OCI-LY1 (cell line): Measurements from ENCODE around the gene SCUBE2.

Source experiments
- CTCF ChIP-seq: fragments of 200-600 bp; sonication (generic), shearing (Covaris generic); IDR thresholded peaks from 2 replicates; pipeline ENCODE4 v1.5.1; 2017; ENCODE audit warnings: mild to moderate bottlenecking, antibody characterized with exemption, low read length, moderate library complexity, mixed read lengths
- EZH2 ChIP-seq: fragments of 200-600 bp; sonication (generic), shearing (Covaris generic); IDR thresholded peaks from 2 replicates; pipeline ENCODE4 v1.8.0; 2017; ENCODE audit warnings: borderline replicate concordance, mixed run types, mild to moderate bottlenecking, antibody characterized with exemption, low read length, moderate library complexity, mixed read lengths

GRCh38 chr11:9123595-9124304 is 32.4 kb upstream of the SCUBE2 start:
- TF ChIP-seq CTCF (no peak), EZH2 (no peak)
